Activated B cell treated with CpG ODN at 0.5 μM for 24 hours (primary cell): ENCODE results near the gene ATP6AP2. TPM values are rescaled to one million over a fixed set of nuclear protein-coding genes. Genes with fewer than 3 reads are reported as not detected.

Experiments used
- ATAC-seq: fragments of 200-7000 bp; cut with Tn5 transposase; one replicate; pipeline ENCODE4 v1.10.0; 2021; ENCODE audit warnings: low read depth, mild to moderate bottlenecking, moderate library complexity
- CTCF ChIA-PET: fragments of 350-600 bp; sonication (Branson Sonifier 250); formaldehyde crosslinking; loops from one replicate; lab custom pipeline; 2021; ENCODE audit warnings: antibody characterized with exemption; lab: Charles Lee
- POLR2A ChIA-PET: fragments of 350-600 bp; sonication (Branson Sonifier 250); formaldehyde crosslinking; loops from one replicate; lab custom pipeline; 2021; ENCODE audit warnings: antibody characterized with exemption; lab: Charles Lee
- DNase-seq: peaks from one replicate; pipeline ENCODE4 v3.0.0; 2022
- H3K27ac Mint-ChIP-seq: one replicate; pipeline ENCODE4 v1.8.0; 2020; ENCODE audit warnings: mixed read lengths
- H3K27me3 Mint-ChIP-seq: one replicate; pipeline ENCODE4 v1.8.0; 2021; ENCODE audit warnings: mixed read lengths
- H3K36me3 Mint-ChIP-seq: one replicate; pipeline ENCODE4 v1.8.0; 2021; ENCODE audit warnings: low read depth, mixed read lengths
- H3K4me1 Mint-ChIP-seq: one replicate; pipeline ENCODE4 v1.8.0; 2021; ENCODE audit warnings: mixed read lengths
- H3K4me3 Mint-ChIP-seq: one replicate; pipeline ENCODE4 v1.8.0; 2020; ENCODE audit warnings: mild to moderate bottlenecking, mixed read lengths
- H3K9me3 Mint-ChIP-seq: one replicate; pipeline ENCODE4 v1.8.0; 2020; ENCODE audit warnings: mixed read lengths
- intact Hi-C: fragments of 100-400 bp; cut with micrococcal nuclease; formaldehyde crosslinking; loops from one replicate; pipeline ENCODE4 v1.15.1; 2024
- total RNA-seq: library from RNA; stranded (reverse); gene quantifications from 2 replicates; pipeline ENCODE4 v1.2.3, GENCODE V29; 2022
- TF ChIP-seq, protein P1 (sequence below): fragments of 200-600 bp; IDR thresholded peaks from one replicate; pipeline ENCODE4 v1.8.0; 2022; ENCODE audit warnings: antibody characterized with exemption, mild to moderate bottlenecking

The ATP6AP2 gene, protein sequence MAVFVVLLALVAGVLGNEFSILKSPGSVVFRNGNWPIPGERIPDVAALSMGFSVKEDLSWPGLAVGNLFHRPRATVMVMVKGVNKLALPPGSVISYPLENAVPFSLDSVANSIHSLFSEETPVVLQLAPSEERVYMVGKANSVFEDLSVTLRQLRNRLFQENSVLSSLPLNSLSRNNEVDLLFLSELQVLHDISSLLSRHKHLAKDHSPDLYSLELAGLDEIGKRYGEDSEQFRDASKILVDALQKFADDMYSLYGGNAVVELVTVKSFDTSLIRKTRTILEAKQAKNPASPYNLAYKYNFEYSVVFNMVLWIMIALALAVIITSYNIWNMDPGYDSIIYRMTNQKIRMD
- 48.6 and 53.8 TPM in 2 replicates for total RNA-seq

DNA sequence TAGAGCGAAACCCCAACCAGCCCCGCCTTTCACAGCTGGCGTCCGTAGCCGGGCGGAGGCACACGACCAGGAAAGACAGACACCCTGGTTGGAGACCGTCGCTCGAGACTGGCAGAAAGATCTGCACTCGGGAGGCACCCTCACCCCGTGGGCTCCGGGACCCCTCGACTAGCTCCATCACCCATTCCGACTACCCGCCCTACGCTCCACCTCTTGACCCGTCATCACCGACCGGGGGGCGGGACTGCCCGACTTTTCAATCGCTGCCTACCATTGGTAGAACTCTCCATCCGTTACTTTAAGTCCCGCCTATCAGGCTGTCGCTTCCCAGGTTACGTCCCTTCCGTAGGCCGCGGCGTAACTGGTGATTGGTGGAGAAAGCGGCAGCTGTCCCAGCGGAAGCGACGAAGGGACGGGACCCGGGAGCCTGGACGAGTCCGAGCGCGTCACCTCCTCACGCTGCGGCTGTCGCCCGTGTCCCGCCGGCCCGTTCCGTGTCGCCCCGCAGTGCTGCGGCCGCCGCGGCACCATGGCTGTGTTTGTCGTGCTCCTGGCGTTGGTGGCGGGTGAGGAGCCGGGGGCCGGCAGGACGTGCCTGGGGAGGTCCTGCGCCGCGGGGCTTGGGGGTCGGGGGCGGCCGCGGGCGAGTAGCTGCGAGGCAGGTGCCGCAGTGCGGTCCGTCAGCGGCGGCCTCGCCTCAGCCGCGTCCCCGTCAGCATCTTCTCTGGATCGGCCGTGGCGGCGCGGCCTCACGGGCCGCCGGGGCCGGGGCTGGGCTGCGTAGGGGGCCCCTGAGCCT, at the start of gene ATP6AP2:
Gene ATP6AP2, plus strand, starts transcription at position 434 of the 799 bp plus-strand sequence. Its CDS starts 96 bp downstream, at position 530.
- Mint-ChIP-seq H3K4me1 (peaks cover 27% of the 10 kb centered on the region), H3K27me3 (no peaks in the 10 kb centered on the region), H3K4me3 (peak within 1 kb of the TSS; percentile 92), H3K27ac (peak within 1 kb of the TSS; percentile 94), H3K36me3 (peaks cover 4% of the 10 kb centered on the region), H3K9me3 (no peaks in the 10 kb centered on the region)
- DNase-seq (peak; percentile 71), ATAC-seq (peak; percentile 95)
- intact Hi-C loops: loop anchor here (1.0 to 10.0 kb wide), 3 partner anchors 67 to 504 kb away; partner anchors contain the start of genes CXorf38, MED14 and USP9X
- TF ChIP-seq, protein P1, sequence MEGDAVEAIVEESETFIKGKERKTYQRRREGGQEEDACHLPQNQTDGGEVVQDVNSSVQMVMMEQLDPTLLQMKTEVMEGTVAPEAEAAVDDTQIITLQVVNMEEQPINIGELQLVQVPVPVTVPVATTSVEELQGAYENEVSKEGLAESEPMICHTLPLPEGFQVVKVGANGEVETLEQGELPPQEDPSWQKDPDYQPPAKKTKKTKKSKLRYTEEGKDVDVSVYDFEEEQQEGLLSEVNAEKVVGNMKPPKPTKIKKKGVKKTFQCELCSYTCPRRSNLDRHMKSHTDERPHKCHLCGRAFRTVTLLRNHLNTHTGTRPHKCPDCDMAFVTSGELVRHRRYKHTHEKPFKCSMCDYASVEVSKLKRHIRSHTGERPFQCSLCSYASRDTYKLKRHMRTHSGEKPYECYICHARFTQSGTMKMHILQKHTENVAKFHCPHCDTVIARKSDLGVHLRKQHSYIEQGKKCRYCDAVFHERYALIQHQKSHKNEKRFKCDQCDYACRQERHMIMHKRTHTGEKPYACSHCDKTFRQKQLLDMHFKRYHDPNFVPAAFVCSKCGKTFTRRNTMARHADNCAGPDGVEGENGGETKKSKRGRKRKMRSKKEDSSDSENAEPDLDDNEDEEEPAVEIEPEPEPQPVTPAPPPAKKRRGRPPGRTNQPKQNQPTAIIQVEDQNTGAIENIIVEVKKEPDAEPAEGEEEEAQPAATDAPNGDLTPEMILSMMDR: no peak
- ChIA-PET CTCF (interaction anchor here (0.9 to 1.1 kb wide), 2 partner anchors 37 kb away, joined by 3 read pairs; no protein-coding TSS in a partner anchor), POLR2A (interaction anchor here (0.9 to 2.2 kb wide), 3 partner anchors 10 to 372 kb away, joined by 3 to 12 read pairs (median 3); partner anchors contain the start of gene MED14)

DNA sequence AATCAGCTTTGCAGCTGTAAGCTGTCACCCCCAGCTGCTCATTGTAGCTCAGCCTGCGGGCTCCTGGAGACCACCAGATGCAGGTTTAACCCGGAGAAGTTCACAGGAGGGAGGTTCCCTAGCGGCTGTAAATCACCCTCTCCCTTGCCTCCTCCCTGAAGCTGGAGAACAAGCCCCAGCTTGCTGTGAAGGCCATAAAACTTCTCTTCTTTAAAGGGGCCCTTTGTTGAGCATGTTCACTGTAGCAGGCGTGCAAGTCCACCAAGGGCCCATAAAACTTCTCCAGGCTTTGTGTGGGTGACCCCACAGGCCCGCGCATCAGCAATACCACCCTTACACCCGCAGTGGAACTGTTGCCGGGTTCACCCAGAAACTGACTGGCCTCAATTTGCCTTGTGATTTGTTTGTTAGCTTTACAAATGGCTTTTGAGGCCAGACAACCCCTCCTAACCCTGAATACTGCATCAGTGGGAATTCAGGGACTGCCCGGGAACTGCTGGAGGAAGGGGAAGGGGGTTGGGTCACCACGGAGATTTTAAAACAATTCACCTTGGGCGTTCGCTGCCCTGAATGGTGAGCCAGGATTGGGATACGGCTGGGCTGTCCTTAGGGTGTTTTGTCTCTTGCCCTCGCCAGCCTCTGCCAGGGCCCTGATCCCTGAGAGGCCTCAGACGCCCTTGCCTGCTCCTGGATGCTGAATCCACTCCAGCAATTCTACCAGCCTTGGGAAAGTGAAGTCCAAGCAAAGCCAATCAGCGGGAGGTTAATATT, 49.5 kb upstream of the ATP6AP2 start:
- Mint-ChIP-seq H3K27me3 (peaks cover 2% of the 10 kb centered on the region), H3K9me3 (no peaks in the 10 kb centered on the region), H3K36me3 (no peaks in the 10 kb centered on the region), H3K4me1 (no peaks in the 10 kb centered on the region), H3K4me3 (no peak overlapping the region), H3K27ac (no peak overlapping the region)
- no peak for ATAC-seq
- POLR2A ChIA-PET: no interaction called here
- CTCF ChIA-PET: no interaction called here
- intact Hi-C loops: no loop called here
- no peak for DNase-seq
- TF ChIP-seq, protein P1: no peak

DNA sequence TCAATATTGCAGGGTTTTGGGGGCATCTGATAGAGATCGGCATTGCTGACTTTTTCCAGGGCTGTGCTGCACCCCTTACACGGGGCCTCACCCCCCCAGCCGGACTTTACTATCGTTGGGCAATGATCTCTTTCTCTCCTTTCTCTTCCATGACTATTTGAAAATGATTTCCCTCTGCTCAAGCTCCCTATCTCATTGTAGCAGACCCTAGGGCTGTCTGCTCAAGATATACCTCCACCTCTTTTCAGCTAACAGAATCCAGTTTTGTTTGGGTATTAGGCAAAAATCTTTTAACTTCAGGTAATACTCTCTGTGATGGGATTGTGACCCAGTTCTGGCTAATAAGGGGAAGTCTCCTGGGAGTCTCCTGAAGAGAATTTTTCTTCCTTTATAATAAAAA, 43.5 kb upstream of the ATP6AP2 start:
- no peak for ATAC-seq
- no peak overlapping the region for H3K27ac Mint-ChIP-seq
- H3K9me3 Mint-ChIP-seq: no peaks in the 10 kb centered on the region
- no peaks in the 10 kb centered on the region for H3K27me3 Mint-ChIP-seq
- TF ChIP-seq, protein P1: no peak
- POLR2A ChIA-PET: no interaction called here
- no peaks in the 10 kb centered on the region for H3K36me3 Mint-ChIP-seq
- intact Hi-C loops: no loop called here
- no peak for DNase-seq
- CTCF ChIA-PET: no interaction called here
- H3K4me3 Mint-ChIP-seq: no peak overlapping the region
- peaks cover 14% of the 10 kb centered on the region for H3K4me1 Mint-ChIP-seq

DNA sequence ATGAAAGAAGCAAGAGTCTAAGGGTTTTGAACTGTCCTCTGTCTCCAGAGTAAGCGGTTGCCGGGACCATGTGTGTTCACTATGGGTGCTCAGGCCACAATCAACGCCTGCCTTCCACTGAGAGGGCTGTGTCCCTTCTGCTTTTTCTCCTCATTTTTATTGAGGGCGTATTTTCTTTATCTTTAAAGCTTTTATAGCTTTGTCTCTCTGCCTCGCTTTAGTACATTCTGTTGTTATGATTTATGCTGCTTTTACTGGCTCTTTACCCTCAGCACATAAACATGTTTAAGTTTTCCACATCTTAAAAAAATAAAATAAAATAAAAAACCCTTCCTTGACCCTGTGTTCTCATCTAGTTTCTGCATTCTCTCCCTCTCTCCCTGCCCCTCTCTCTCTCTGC, 42.4 kb upstream of the ATP6AP2 start:
- Mint-ChIP-seq H3K36me3 (no peaks in the 10 kb centered on the region), H3K27ac (no peak overlapping the region), H3K27me3 (no peaks in the 10 kb centered on the region), H3K9me3 (no peaks in the 10 kb centered on the region), H3K4me3 (no peak overlapping the region), H3K4me1 (peaks cover 14% of the 10 kb centered on the region)
- TF ChIP-seq, protein P1: no peak
- intact Hi-C loops: no loop called here
- POLR2A ChIA-PET: no interaction called here
- CTCF ChIA-PET: interaction anchor here (0.9 kb wide), 1 partner anchor 32 kb away, joined by 5 read pairs; no protein-coding TSS in a partner anchor
- DNase-seq: no peak
- ATAC-seq: no peak
